Kidney (tissue), 14 donors: Measurements from ENCODE around the gene JPT2. TPM values are rescaled to one million over a fixed set of nuclear protein-coding genes. Genes with fewer than 3 reads are reported as not detected.

ENCODE experiments used
- DNase-seq, 5 donors: peaks; one replicate each; pipeline ENCODE4 v3.0.0-alpha.2; 2013 to 2020
- FAIRE-seq: peaks from 2 replicates; lab custom pipeline; 2012; peaks lifted over from hg19 to GRCh38; lab: Jason Lieb, UNC
- H3K27ac ChIP-seq, 2 donors: one replicate each; pipeline ENCODE4 v1.7.0; 2013; ENCODE audit warnings: low read depth in 2 of 2, low read length in 2 of 2, inconsistent platforms in 1 of 2
- H3K27me3 ChIP-seq: one replicate; pipeline ENCODE4 v1.7.1; 2013; ENCODE audit warnings: low read length, inconsistent platforms; ENCODE audit not compliant: control insufficient read depth, insufficient read depth
- H3K36me3 ChIP-seq, 3 donors: one replicate each; pipeline versions ENCODE4 v1.7.0 to v1.7.1; 2013; ENCODE audit warnings: low read length in 3 of 3, control low read depth in 1 of 3, inconsistent platforms in 1 of 3; ENCODE audit not compliant: insufficient read depth in 3 of 3, control insufficient read depth in 2 of 3
- H3K4me1 ChIP-seq, 3 donors: one replicate each; pipeline versions ENCODE4 v1.7.0 to v1.7.1; 2013; ENCODE audit warnings: low read length in 3 of 3, inconsistent platforms in 1 of 3, low read depth in 1 of 3; ENCODE audit not compliant: control insufficient read depth in 2 of 3, insufficient read depth in 2 of 3
- H3K4me3 ChIP-seq, 3 donors: one replicate each; pipeline versions ENCODE4 v1.7.0 to v1.8.1; 2013; ENCODE audit warnings: low read length in 3 of 3, control low read depth in 1 of 3, inconsistent platforms in 1 of 3
- H3K9ac ChIP-seq, 3 donors: one replicate each; pipeline versions ENCODE4 v1.7.0 to v1.7.1; 2013; ENCODE audit warnings: low read length in 3 of 3, control low read depth in 1 of 3, inconsistent platforms in 1 of 3
- H3K9me3 ChIP-seq, 3 donors: one replicate each; pipeline versions ENCODE4 v1.7.0 to v1.7.1; 2013; ENCODE audit warnings: low read length in 3 of 3, control low read depth in 1 of 3, inconsistent platforms in 1 of 3; ENCODE audit not compliant: control insufficient read depth in 2 of 3, insufficient read depth in 1 of 3
- CTCF ChIP-seq: IDR thresholded peaks from 3 replicates; pipeline ENCODE4 v1.5.1; 2012; ENCODE audit warnings: mild to moderate bottlenecking, moderate library complexity, borderline replicate concordance; ENCODE audit not compliant: insufficient read depth; ENCODE audit errors: extremely low read depth
- intact Hi-C: fragments of 100-400 bp; cut with DNase I; formaldehyde crosslinking; loops from one replicate; pipeline ENCODE4 v1.11.1; 2022
- polyA plus RNA-seq: library from polyadenylated mRNA; stranded (reverse); fragments of 350-450 nt; fragmentation: Illumina TruSeq; extraction: RNeasy Lipid Tissue Mini Kit (QIAGEN cat#74804); gene quantifications from one replicate; pipeline ENCODE4 v1.2.3, GENCODE V29; 2014; ENCODE audit warnings: low read depth, low replicate concordance; ENCODE audit not compliant: insufficient read depth
- total RNA-seq: library from RNA; stranded (reverse); fragmentation: NEBNext Ultra II Directional; extraction: Animal tissue kit (Norgen Biotek cat#: 25700); gene quantifications from one replicate; pipeline ENCODE4 v1.2.1, GENCODE V29; 2021
- donor health status: control.
- donor health status: control.
- donor health status: control.
- donor health status: control.
- donor health status: control.
- donor health status: DM: yes; HTN: yes; CAD: no.
- donor health status: Normal renal cell carcinoma (clear cell type).

The JPT2 gene
- total and polyA plus RNA-seq, 2 donors from 2014 or later, result 32.8 to 89.3 TPM

DNA sequence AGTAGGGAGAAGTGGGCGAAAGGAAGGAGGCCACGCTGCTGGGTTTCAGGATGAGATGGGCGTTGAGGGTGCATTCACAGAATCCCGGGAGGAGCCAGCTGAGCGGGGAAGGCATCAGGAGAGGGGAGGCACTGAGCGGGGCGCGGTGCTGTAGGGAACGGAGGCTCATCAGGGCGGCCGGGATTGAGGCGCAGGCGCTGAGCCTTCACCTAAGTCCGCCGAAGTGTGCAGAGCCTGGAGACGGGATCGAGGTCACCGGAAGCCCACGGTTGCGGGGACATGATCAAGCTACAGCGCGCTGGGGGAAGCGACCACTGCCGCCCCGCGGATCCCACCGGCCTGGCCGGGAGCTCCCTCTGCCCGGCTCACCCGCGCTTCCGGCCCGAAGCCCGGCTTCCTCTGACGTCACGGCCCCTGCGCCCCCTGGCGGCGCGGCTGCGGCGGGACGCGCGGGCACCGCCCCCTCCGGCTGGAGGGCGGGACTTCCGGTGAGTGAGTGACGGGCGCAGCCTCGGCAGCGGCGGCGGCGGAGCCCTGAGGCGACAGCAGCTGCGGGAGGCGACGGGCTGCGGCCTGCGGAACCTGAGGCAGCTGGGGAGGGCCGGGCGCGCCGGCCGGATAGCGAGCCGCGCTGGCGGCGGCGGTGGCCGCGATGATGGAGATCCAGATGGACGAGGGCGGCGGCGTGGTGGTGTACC is 27.8 kb downstream of the JPT2 start, which contains the start of gene MAPK8IP3:
Gene MAPK8IP3, plus strand, starts transcription at position 508 of the 698 bp plus-strand sequence. Its CDS starts 145 bp downstream, at position 653.
- intact Hi-C loops, result no loop called here
- no peaks in the 10 kb centered on the region for H3K27me3 ChIP-seq
- peaks cover 0 to under 1% (median 0%) of the 10 kb centered on the region in 3 donors for H3K36me3 ChIP-seq
- peak within 1 kb of the TSS; percentile 86 to 87 for H3K27ac ChIP-seq
- H3K9ac ChIP-seq, result peak within 1 kb of the TSS; percentile 71 to 96 (median 93)
- peaks cover 2 to 11% (median 10%) of the 10 kb centered on the region in 3 donors for H3K4me1 ChIP-seq
- DNase-seq (peak; percentile 94 to 97 (median 95)), FAIRE-seq (no peak)
- no peaks in the 10 kb centered on the region for H3K9me3 ChIP-seq
- peak within 1 kb of the TSS; percentile 79 to 97 (median 97) for H3K4me3 ChIP-seq
- peak; percentile 99 for TF ChIP-seq CTCF

- DNase-seq (peak in 3 of 5 donors; percentile 29 to 40 (median 32)), FAIRE-seq (no peak)
- H3K9ac ChIP-seq, result peak overlapping the region; percentile 63 to 96 (median 93)
- H3K9me3 ChIP-seq, result no peaks in the 10 kb centered on the region
- TF ChIP-seq CTCF, result no peak
- no peaks in the 10 kb centered on the region for H3K36me3 ChIP-seq
- H3K4me1 ChIP-seq, result peaks cover 2 to 11% (median 10%) of the 10 kb centered on the region in 3 donors
- no peaks in the 10 kb centered on the region for H3K27me3 ChIP-seq
- intact Hi-C loops, result no loop called here
- peak overlapping the region in 1 of 2 donors; percentile 86 for H3K27ac ChIP-seq
- peak overlapping the region; percentile 78 to 97 (median 97) for H3K4me3 ChIP-seq
Measured at GRCh38 chr16:1706386-1707192, 28.5 kb downstream of the JPT2 start.

DNA sequence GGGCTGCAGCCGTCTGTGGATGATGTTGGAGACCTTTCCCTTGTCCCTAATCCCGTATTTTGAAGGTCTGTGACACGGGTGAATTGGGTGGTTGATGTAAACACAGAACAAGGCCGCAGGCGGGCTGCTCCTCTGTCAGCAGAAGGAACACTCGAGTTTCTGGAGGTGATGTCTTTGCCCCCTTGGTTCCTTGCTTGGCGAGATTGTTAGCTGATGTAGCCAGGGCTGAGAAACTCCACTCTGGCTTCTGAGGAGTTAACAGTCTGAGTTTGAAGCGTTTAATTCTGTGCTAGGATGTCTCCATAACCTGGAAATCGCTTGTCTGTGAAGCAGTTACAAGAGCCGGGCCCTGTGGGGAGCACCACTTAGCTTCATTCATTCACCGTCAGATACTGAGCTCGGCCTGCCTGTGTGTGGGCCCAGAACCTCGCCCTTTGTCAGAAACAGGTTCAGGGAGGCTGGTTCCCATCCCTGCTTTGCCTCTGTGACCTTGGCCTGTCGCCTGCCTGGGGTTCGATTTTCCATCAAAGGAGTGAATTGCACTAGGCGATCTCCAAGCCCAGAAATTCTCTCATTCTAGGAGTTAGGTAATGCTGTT is 29.2 kb downstream of the JPT2 start:
- H3K36me3 ChIP-seq, result no peaks in the 10 kb centered on the region
- H3K9ac ChIP-seq, result peak overlapping the region; percentile 42 to 75 (median 63)
- peaks cover 2 to 12% (median 10%) of the 10 kb centered on the region in 3 donors for H3K4me1 ChIP-seq
- FAIRE-seq (no peak), DNase-seq (peak in 1 of 5 donors; percentile 25)
- intact Hi-C loops, result no loop called here
- H3K4me3 ChIP-seq, result peak overlapping the region; percentile 64 to 78 (median 77)
- no peaks in the 10 kb centered on the region for H3K27me3 ChIP-seq
- TF ChIP-seq CTCF, result no peak
- H3K9me3 ChIP-seq, result no peaks in the 10 kb centered on the region
- H3K27ac ChIP-seq, result no peak overlapping the region
